ENCODE data around the gene ALDH9A1.

GRCh38 chr1:165707984-165708706 is 9.8 kb upstream of the ALDH9A1 start:
- TF ChIP-seq CTCF (conservative IDR thresholded peaks at IDR 0.05; ENCODE audit: low read depth, low read length) (no peak), EZH2 (IDR thresholded peaks at IDR 0.05; ENCODE audit: low read length, unreplicated experiment) (no peak)

Data from PC-3 (cell line).